ENCODE results near the gene RNF208. TPM values are rescaled to one million over a fixed set of nuclear protein-coding genes. Genes with fewer than 3 reads are reported as not detected.
"Not testable (repeated sequence)": the region's sequence is repeated elsewhere in the genome, so short reads cannot be mapped to it uniquely, and the experiment has no call there.

RNF208 gene
- polyA plus RNA-seq, 2 of the 4 experiments (the other 2 are of a cell fraction) = 0.06 to 1.7 TPM

GRCh38 chr9:137243626-137244485 is 21.8 kb upstream of the RNF208 start:
- no peak for DNase-seq (ENCODE audit: low read depth in 1 of 2, low spot score in 1 of 2)
- Histone ChIP-seq H3K27ac (no peak overlapping the region), H3K4me3 (0 out of 3 replicates have a peak overlapping the region, but pooled peaks have one; percentile 8), H3K4me2 (peak overlapping the region; percentile 98; the same call in 2 of the 3 replicates), H3K9me3 (no peaks in the 10 kb centered on the region), H3K4me1 (peaks cover 26% of the 10 kb centered on the region)
- TF ChIP-seq HOXB5 (CRISPR knock-in tag; IDR thresholded peaks at IDR 0.05) (no peak), JUN (IDR thresholded peaks at IDR 0.05) (peak in 1 of 2 experiments; percentile 89; a peak in 4 of 5 replicates), TFCP2L1 (CRISPR knock-in tag; IDR thresholded peaks at IDR 0.05) (peak; percentile 81; the same call in 1 of the 2 replicates), HES2 (IDR thresholded peaks at IDR 0.05) (no peak), MAFK (IDR thresholded peaks at IDR 0.05; ENCODE audit: partially characterized antibody) (no peak), HEYL (CRISPR knock-in tag; IDR thresholded peaks at IDR 0.05) (no peak), EHF (CRISPR knock-in tag; IDR thresholded peaks at IDR 0.05) (no peak), POLR2AphosphoS2 (conservative IDR thresholded peaks at IDR 0.05; ENCODE audit: low read length) (peak; percentile 98), PBX3 (IDR thresholded peaks at IDR 0.05) (peak; percentile 82), POLR2A (IDR thresholded peaks at IDR 0.05; ENCODE audit: low read length) (peak; percentile 40), TP53 (CRISPR knock-in tag; IDR thresholded peaks at IDR 0.05) (peak; percentile 70), E2F6 (IDR thresholded peaks at IDR 0.05; ENCODE audit: borderline replicate concordance, low read depth) (no peak), RAD21 (conservative IDR thresholded peaks at IDR 0.05 in 1 of 2, IDR thresholded peaks at IDR 0.05 in 1 of 2) (no peak), USF2 (IDR thresholded peaks at IDR 0.05) (no peak), HOXB13 (CRISPR knock-in tag; IDR thresholded peaks at IDR 0.05; ENCODE audit: low read depth) (no peak), BHLHE40 (IDR thresholded peaks at IDR 0.05; ENCODE audit: low read depth, low read length) (no peak), SMC3 (IDR thresholded peaks at IDR 0.05) (no peak), RNF2 (IDR thresholded peaks at IDR 0.05; ENCODE audit: borderline replicate concordance, low read depth) (no peak), CHD4 (IDR thresholded peaks at IDR 0.05; ENCODE audit: borderline replicate concordance) (no peak), HOXA7 (CRISPR knock-in tag; IDR thresholded peaks at IDR 0.05) (peak; percentile 94), CBX8 (IDR thresholded peaks at IDR 0.05) (no peak), MYC (IDR thresholded peaks at IDR 0.05; ENCODE audit: borderline replicate concordance, low read length) (no peak), ZNF302 (CRISPR knock-in tag; IDR thresholded peaks at IDR 0.05) (no peak), EP300 (IDR thresholded peaks at IDR 0.05) (no peak)
- ChIA-PET CTCF (interaction anchor here (1.3 to 13.1 kb wide), 3 partner anchors 7 to 176 kb away, joined by 3 to 236 read pairs (median 5); partner anchors contain the start of gene NELFB), POLR2A (interaction anchor here (1.1 kb wide), 1 partner anchor 9 kb away, joined by 3 read pairs; no protein-coding TSS in a partner anchor)
- FAIRE-seq = no peak
- ATAC-seq = no peak
- WGBS (ENCODE audit: missing lambda C conversion rate) = 77% methylated on average over 14 of the region's 15 CpGs

GRCh38 chr9:137243266-137243625 is 21.2 kb upstream of the RNF208 start:
- DNase-seq (ENCODE audit: low read depth in 1 of 2, low spot score in 1 of 2); H3K9me3 ChIP-seq; FAIRE-seq; ATAC-seq; H3K27ac ChIP-seq: not testable (repeated sequence)
- POLR2A ChIA-PET = interaction anchor here (0.6 to 3.3 kb wide), 3 partner anchors 12 to 130 kb away, joined by 4 to 97 read pairs (median 7); partner anchors contain the start of gene NELFB
- WGBS (ENCODE audit: missing lambda C conversion rate) = 86% methylated on average over 13 of the region's 18 CpGs
- 0 out of 3 replicates have a peak overlapping the region, but pooled peaks have one; percentile 8 for H3K4me3 ChIP-seq
- CTCF ChIA-PET = interaction anchor here (0.6 to 13.1 kb wide), 4 partner anchors 18 to 209 kb away, joined by 3 to 236 read pairs (median 3); partner anchors contain the start of genes CYSRT1, NELFB and TOR4A
- peaks cover 32% of the 10 kb centered on the region for H3K4me1 ChIP-seq
- peak overlapping the region; percentile 98 for H3K4me2 ChIP-seq
